Activated gamma-delta T cell treated with anti-CD3 and anti-CD28 coated beads, Interleukin-2, amount 50 U/mL, for 16 hours (primary cell): Measurements from ENCODE around the gene OR13G1.
"Not testable (repeated sequence)": the region's sequence is repeated elsewhere in the genome, so short reads cannot be mapped to it uniquely, and the experiment has no call there.

Source experiments
- DNase-seq: peaks from one replicate; pipeline ENCODE4 v3.0.0-alpha.2; 2020; ENCODE audit warnings: low read depth

OR13G1 gene, protein sequence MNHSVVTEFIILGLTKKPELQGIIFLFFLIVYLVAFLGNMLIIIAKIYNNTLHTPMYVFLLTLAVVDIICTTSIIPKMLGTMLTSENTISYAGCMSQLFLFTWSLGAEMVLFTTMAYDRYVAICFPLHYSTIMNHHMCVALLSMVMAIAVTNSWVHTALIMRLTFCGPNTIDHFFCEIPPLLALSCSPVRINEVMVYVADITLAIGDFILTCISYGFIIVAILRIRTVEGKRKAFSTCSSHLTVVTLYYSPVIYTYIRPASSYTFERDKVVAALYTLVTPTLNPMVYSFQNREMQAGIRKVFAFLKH

DNA sequence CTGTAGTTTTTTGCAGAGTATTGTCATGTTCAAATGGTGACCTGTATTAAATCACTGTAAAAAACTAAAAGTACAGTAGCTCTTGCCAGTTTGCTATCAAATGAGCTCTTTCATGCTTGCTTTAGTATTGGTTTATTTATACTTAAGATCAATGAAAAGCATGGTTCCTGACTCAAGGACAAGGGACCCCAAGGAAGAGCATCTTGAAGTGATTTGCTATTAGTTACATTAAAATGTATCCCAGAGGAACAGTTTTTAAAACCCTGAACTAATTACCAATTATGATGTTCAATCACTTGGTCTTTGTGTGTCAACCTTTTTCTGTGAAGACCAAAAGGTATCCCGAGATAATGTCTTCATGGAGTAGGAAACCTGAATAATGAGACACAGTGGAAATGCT, at the start of gene OR13G1:
Gene OR13G1 (minus strand): TSS at position 101 of the 400 bp plus-strand sequence. CDS start 6,698 bp downstream, outside the sequence.
- no peak for DNase-seq

DNA sequence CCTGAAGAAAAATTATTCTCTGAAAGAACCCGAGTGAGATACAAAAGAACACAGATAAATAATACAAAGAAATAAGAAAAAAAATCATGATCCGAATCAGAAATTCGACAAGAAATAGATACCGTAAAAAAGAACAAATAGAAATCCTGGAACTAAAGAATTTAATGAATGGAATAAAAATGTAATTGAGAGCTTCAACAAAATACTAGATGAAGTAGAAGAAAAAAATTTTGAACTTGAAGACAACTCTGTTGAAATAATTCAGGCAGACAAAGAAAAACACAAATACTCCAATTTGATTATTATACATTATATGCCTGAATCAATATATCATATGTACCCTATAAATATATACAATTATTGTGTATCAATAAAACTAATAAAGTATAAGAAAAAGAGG, 41.7 kb upstream of the OR13G1 start:
- DNase-seq: no peak

DNA sequence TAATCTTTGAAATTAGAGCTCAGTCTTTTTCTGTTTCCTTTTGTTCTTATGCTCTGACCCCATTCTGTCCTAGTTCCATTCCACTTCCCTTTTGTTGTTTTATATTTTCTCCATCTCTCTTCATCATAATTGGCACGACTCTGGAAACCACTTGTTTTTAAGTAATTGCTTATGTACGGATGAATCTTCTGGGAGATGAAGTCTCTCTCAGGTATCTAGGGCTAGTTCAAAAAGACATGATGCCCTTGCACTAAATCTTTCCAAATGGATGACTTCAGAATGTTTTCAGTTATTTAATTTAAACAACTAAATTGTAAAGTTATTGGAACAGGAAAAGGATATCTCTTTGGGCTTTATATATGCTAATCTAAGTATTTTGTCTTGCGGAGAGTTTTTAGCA, 37.0 kb upstream of the OR13G1 start, which contains the start of gene OR6F1:
Gene OR6F1 (minus strand): TSS at position 101 of the 400 bp plus-strand sequence. CDS start 3,891 bp downstream, outside the sequence.
- DNase-seq: no peak

DNA sequence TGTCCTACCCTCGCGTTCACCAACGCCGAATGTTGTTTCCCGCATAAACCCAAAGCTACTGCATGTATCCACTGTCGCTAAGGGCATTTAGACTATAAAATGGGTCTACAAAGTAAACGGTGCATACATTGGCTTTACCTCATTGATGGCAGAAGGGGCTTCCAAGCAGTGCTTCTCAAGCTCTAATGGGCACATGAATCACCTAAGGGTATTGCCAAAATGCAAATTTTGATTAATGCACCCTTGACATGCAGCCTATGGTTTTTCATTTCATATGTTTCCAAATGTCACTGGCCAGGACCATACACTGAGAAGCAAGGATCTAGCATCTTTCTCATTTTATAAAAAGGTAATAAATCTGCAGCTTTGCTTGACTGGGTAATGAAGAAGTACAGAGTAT, 34.2 kb upstream of the OR13G1 start:
- no peak for DNase-seq

DNA sequence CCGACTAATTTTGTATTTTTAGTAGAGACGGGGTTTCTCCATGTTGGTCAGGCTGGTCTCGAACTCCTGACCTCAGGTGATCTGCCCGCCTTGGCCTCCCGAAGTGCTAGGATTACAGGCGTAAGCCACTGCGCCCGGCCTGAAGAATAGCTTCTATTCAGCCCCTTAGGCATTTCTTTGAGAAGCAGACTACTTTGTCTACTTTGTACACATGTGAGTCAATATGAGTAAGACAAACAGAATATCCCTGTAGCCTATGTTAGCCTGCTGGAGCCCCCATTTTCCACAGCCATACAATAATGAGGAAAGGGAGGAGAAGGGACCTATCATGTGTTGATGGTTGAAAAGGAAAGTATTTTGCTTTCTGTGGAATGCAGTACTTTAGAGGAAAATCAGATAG, 31.1 kb upstream of the OR13G1 start:
- not testable (repeated sequence) for DNase-seq

DNA sequence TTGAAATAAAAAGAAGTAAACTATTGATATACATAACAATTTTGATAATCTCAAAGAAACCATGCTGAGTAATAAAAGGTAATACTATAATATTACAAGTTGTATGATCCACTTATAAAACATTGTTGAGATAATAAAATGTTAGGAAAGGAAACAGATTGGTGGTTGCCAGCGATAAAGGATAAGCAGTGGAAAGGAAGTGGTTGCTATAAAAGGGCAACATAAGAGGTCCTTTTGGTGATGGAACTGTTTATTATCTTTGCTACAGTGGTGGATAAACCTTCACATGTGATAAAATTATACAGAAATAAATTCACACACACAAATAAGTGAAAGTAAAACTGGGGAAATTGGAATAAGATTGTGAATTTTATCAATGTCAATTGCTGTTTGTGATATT, 21.8 kb upstream of the OR13G1 start:
- DNase-seq: no peak

DNA sequence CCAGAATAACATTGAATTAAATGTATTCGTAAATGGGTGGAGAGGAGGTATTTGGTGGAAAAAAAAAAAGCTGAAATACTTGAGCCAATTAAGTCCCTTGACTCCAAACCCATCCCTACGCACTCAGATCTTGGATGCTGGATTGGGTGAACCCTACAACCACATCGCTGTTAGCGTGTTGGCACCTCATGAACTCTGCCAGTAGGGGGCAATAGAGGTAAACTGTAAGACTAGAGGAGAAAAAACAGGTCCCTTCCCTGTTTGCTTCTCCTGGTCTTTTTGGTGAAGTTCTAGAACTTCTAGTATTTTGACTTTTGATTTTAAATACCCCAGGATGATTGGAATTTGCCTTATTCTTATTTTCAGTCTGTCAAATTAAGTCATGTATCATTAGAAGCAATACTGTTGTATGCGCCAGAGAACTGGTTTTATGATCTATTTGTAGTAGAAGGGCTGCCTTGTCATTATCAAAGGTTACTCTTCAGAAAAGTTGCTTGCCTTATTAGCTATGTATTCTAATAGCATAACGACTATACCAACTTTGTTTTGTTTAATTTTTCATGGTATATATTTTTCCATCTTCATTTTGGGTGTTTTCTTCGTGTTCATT, 1.9 kb upstream of the OR13G1 start:
- no peak for DNase-seq

DNA sequence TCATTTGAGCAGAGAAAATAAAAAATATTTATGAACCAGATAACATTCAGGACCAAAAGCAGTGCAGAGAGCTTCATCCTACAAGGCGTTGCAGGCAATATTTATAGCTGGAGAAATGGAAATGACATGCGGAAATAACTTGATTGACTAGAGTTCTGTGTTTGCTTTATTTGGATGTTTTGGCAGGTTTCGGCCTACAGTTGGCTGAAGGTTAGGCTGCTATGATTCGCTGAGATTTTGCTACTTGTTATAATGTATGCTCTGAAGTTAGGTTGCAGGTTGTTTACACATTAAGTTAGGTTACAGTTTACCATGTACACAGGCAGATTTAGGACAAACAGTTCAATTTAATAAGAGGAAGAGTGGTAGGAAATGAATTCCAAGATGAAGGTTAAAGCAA, 632 bp upstream of the OR13G1 start:
- no peak for DNase-seq

DNA sequence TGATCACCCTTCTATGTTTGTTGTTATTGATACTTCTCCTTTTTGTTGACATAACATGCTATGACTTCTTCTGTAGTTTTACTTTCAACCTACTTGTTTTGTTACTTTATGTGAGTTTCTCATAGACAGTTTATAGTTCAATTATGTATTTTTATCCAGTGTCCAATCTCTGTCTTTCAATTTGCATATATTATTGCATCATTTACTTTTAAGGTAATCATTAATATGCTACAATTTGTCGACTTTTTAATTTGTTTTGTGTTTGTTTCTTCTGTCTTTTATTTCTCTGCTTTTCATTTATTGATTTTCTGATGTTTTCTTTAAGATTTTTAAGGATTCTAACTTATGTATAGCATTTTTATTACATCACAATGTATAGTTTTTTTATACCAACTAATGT, 10.3 kb downstream of the OR13G1 start:
- DNase-seq: no peak

DNA sequence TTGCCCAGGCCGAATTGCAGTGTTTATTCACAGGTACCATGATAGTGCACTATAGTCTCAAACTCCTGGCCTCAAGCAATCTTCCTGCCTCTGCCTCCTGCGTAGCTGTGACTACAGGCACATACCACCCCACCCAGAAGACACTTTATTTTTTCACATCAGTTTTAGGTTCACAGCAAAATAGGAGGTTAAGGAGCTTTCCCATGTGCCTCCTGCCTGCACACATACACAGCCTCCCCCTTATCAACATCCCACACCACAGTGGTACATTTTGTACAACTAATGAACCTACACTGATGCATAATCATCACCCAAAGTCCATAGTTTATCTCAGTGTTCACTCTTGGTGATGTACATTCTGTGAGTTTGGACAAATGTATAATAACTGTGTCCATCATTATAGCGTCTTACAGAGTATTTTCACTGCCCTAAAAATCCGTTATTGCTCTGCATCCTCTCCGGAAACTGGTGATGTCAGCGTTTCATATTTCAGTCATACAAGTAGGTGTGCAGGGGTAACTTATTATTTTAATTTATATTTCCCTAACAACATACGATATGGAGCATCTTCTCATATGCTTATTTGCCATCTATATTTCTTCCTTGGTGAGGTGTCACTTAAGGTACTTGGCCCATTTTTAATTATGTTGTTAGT, 23.2 kb downstream of the OR13G1 start:
- no peak for DNase-seq

DNA sequence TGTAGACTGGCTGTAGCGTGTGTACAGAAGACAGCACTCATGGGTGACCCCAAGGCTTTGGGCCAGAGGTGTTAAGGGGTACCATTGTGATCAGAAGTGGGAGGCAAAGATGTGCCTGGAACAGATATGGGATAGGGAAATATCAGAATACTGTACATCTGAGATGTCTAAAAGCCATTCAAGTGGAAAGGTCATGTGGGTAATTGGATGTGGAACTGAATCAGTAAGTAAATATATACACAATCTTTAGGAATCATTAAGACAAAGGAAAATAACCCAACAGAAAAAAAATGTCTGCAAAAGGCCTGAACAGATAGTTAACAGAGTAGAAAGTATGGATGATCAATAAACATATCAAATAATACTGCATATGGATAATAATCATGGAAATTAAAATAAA, 26.5 kb downstream of the OR13G1 start:
- no peak for DNase-seq

DNA sequence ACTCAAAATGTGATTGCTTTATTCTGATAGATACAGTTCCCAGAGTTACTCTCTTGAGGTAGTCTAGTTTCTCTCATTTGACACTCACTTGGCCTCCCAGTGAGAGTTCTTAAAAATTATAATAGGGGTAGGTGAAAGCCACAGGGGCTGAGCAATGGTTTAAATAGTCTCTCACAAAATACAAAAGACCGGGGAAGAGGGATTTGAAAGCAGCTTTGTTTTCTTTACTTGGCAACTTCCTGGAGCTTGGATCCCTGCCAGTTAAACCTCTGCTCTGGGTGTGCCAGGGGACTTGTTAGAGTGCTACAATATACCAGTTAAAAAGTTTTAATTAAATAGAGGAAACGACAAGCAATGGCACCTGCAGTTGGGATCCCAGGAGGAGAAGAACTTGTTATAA, 31.7 kb downstream of the OR13G1 start:
- DNase-seq: no peak

DNA sequence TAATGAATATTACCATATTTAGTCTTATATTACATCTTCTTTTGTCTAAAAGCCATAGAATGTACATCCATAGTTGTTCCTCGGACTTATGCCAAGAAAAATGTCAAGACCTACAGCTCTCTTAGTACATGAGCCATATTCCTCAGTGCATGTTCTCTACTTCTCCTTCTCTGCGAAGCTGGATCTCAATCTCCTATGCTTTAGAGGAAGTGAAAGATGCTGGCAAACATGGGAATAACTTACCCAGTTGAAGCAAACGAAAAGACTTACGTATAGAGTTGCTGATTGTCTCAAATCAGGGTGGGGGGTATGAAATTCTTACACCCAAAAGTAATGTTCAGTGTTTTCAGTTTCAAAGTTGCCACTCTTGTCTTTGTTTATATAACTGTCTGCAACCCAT, 32.7 kb downstream of the OR13G1 start:
- no peak for DNase-seq

DNA sequence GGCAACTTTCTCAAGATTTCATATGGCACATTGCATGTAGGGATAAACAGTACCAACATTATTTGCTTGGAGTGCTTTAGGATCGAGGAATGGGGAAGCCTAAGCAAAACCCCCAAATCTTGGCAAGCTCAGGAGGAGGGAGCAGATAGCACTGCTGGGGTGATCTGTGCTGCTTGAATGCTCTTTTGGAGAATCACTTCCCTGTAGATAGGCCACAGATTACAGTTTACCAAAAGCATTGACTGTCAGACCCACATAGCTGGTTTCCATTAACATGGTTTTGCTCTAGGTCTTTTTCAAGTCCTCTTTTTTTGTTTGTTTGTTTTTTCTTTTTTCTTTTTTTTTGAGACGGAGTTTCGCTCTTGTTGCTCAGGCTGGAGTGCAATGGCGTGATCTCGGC, 36.8 kb downstream of the OR13G1 start:
- DNase-seq: no peak

DNA sequence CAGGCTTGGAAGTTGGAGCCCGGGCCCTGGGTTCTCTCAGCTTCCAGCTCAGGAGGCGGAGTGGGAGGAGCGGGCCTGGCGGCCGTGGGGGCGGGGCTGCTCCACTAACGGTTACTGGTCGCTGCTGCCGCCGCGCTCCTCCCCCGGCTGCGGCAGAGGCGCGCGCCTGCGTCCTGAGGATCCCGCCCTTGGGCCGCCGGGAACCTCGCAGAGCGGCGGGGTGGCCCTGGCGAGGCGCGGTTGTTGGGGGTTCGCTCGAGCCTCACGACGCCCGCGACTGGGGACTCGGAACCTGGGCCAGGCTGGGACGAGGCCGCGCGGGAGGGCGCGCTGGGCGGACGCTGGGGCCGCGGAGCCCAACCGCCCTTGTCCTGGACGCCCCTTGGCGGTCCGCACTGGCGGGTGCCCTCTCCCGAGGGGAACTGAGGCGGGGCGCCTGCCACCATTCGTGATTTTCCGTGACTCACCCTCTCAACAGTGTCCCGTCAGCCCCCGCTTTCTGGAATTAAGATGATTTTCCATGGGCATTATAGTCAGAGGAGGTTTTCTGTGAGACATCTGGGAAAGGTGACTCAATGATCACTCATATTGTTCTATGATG, 40.1 kb downstream of the OR13G1 start:
- peak; percentile 4 for DNase-seq

DNA sequence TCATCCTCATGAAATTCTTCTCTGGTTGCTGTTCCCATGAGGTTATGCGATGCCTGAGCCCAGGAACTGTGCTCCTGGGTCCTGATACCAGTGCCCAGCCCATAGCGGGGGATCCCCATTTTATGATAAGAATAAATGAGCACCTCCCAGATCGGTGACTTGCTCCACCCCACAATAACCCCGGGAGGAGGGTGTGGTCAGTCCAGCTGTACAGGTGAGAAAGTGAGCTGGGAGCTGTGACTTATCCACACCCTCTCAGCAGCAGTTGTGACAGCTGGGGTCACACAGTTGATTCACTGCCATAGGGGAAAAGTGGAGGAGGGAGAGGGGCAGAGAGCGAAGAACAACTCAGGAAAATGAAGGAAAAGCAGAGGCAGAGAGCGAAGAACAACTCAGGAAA, 40.8 kb downstream of the OR13G1 start:
- no peak for DNase-seq

DNA sequence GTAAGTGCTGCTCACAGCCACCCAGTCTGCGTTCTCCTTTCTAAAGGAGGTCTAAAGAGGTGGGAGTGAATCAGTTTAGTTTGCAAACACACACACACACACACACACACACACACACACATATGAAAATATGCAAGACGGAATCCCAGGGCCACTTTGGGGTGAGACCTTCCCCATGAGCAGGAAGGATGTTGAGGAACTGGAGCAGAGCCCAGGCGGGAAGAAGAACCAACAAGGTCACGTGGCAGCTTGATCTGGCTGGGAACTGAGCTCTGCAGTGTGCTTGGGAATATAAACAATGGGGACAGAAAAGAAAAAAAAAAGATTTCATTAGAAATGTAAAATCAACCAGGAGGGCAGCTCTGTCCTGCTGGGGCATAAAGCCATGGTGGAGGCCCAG, 41.5 kb downstream of the OR13G1 start:
- no peak for DNase-seq

DNA sequence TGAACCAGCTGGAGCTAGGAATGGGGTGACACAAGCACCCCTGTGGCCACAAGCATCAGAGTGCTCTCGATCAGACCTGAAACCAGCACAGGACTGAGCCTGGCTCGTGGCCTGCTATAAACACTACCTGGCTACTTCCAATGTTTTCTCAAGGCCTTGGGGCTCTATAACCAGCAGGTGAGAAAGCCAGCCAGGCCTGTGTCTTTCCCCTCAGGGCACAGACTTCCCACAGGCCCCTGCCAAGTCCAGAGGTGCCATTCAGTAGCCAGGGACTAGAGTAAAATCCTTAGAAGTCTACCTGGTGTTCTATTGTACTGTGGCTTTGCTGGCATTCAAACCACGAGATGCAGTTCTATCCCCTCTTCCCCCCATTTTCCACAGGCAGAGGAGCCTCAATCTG, 51.6 kb downstream of the OR13G1 start:
- no peak for DNase-seq
